SK-MEL-5 (cell line): ENCODE measurements around the gene PANK4. TPM values are rescaled to one million over a fixed set of nuclear protein-coding genes. Genes with fewer than 3 reads are reported as not detected.

Experiments
- DNase-seq: peaks from one replicate; pipeline ENCODE4 v3.0.0-alpha.2; 2016; ENCODE audit warnings: low read depth, low spot score
- in situ Hi-C: cut with HindIII; loops from 2 replicates; pipeline ENCODE4 v1.10.0; 2016; ENCODE audit warnings: low sequenced_read_pairs, high pct_unique_total_duplicates, low pct_unique_long_range_greater_than_20kb
- total RNA-seq: library from RNA; depleted of rRNA; stranded (reverse); fragments of >200 nt; shearing (Covaris generic); gene quantifications from 2 replicates; pipeline ENCODE4 v1.2.3, GENCODE V29; 2014

PANK4 gene
- total RNA-seq, 1 experiment from 2014 or later = 16.2 TPM

DNA sequence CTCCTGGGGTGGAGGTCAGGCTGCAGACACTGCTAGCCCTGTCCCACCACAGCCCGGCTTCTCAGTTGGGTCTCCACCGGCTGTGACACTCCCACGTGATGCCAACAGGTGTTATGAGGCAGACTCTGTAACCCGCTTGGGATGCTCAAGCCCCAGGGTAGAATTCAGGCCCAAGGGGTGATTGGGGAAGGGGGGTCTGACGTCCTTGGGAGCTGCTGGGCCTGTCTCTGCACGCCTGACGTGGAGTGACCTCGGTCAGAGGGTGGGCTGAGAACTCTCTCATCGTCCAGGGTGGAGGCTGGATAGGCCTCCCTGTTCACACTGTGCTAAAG is 11.4 kb upstream of the PANK4 start:
- no peak for DNase-seq
- in situ Hi-C loops = no loop called here

DNA sequence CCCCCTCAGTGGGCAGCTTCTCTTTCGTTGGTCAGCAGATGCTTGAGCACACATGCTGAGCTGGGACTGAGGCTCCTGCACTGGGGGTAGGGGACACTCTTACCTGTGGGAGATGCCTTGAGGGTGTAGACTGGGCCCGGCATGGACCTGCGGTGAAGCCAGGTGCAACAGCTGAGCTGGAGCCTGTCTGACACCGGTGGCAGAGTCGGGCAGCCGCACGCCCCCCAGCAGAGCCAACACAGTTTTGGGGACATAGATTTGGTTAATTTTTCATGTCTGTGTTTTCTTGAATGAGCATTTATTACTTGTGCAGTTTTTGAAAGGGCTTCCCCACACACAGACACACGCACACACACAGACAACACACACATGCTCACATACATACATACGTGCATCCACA is 9.6 kb upstream of the PANK4 start:
- in situ Hi-C loops = no loop called here

DNA sequence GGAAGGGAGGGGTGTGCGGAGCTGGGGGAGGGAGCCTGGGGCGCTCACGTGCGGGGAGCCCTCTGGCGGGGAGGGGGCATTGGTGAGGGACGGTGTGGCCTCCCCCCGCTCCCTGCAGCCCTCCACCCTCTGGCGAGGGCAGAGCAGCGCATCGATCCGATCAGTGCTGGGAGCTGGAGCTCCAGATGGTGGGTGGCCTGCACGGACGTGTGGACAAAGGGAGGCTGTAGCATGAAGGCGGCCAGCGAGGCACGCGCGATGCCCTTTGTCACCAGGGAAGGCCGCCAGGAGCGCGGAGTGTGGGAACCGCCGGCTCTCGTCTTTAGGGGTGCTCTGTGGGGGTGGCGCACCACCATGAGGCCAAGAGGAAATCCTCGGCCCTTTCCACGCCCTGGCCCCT is 9.1 kb upstream of the PANK4 start:
- DNase-seq = no peak
- in situ Hi-C loops = no loop called here

More for the DNA sequence above, 9.6 kb upstream of the PANK4 start:
- no peak for DNase-seq

DNA sequence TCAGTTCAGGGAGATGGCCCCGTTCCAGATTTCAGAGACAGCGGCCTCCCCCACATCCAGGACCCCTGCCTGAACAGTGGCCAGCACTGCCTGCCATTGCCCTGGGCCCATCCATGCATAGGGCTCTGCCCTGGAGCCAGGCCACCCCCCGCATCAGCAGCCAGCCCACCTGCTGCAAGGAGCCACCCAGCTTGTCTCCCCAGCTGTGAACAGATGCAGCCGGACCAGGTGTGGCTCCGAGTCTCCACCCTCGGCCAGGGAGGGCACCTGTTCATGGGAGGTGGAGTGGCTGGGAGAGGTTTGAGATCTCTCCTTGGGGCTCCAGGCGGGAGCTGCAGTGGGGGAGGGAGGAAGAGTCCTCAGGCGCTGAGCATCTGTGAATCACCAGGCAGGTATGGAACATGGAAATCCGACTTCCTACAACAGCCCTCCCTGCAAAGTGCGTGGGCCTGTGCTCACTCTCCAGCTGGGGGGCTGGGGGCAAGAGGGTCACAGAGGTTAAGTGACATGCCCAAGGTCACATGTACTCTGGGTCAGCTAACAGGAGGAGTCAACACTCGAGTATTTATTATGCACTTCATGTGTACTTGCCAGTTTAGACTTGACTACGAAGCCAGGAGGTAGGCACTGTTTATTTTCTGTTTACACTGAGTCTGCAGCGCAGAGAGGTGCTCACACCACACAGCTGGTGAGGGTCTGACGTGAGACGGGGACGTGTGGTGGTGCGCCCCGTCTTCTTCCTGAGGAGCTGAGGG is 8.5 kb upstream of the PANK4 start:
- DNase-seq = no peak
- in situ Hi-C loops = no loop called here

DNA sequence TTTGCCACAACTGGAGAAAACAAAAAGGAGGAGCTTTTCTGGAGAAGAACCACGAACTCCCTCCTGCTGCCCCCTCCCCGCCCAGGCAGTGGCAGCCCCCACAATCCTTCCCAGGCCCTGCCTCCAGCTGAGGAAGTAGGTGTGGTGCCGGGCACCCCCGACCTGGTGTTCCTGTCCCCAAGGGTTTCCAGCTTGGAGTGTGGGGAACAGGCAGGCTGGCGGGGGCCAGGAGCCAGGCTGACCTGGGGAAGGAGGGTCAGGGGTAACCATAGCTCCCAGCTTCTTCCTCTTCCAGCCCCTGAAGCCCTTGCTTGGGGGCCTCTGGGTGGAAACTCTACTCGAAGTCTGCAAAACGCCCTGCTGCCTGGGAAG is 7.9 kb upstream of the PANK4 start:
- DNase-seq = no peak
- in situ Hi-C loops = no loop called here

DNA sequence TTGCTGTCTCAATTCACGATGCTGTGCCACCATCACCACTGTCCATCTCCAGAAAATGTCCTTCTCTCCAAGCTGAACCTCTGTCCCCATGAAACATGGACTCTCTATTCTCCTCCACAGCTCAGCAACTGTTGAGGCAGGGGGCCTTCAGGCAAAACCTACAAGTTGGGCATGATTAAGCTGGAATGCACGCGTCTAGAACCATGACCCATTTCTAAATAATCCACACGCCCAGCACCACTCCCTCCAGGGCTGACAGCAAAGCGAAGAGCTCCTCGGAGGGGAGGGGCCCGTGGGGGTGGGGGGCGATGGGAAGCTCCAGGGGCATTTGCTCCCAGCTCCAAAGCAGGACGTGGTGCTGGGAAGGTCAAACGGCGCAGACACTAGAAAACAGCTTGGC is 7.0 kb upstream of the PANK4 start:
- in situ Hi-C loops = no loop called here

DNA sequence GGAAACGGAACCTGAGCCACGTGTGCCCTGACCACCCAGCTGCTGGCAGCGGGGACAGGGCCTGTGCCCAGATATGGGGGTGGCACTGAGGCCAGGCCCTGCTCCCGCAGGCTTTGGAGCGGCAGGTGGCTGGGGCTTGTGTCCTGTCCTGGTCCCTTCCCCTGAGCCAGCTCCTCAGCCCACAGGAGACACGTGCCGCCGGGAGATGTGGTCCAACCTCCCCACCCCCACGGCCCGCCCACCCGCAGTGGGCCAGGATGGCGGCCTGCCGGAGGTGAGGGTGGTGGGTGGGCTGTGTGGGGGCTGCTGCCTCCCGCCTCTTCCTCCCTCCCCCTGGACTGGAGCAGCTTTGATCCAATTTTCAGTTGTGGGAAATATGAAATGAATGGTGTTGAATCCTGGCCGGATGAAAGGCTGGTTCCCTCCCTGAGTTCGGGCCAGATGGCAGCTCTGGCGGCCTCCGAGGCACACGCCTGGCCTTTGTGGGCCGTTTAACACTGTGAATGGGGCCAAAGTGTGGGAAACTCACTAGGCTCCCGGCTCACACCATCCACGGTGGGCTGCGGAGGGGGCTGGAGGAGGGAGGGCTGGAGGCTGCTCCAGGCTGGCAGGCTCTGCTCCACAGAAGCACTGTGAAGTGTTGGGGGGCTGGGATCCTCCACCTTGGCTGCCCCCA is 6.2 kb upstream of the PANK4 start:
- in situ Hi-C loops = no loop called here

More for the DNA sequence above, 7.0 kb upstream of the PANK4 start:
- DNase-seq = no peak

DNA sequence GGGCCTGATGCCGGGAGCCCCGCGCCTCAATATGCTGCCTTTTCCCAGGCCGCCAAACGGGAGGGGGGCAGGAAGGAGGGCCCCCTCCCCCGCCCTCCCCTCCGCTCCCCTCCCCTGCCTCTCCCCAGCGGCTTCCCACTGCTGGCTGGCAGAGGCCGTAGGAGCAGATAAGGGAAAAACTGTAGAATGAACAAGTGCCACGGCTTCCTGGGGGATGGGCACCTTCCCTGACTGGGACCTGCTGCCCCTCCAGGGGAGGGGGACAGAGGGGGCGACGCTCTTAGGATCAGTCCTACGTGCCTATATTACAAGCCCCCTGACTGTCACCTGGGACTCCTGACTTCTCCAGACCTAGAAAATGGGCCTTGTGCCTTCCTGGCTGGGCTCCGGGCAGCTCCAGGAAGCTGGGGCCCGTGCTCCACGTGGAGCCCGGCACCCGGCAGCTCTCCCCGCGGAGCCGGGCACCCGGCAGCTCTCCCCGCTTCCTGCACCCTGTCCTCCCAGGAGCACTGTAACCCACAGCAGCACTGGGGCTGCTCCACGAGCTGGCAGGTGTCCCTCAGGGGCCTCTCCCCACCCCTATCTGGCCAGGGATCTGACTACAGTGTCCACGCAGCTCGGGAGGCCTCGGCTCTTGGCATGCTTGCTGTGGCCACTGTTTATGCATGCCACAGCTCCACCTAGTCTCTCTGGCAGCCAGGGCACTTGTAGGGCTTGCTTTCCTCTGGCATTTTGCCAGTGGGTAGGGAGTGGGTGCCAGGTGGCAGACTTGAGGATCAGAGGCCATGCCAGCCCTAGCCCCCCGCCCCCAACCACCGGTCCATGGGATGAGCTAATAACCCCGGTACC is 4.3 kb upstream of the PANK4 start:
- in situ Hi-C loops = no loop called here

More for the DNA sequence above, 6.2 kb upstream of the PANK4 start:
- no peak for DNase-seq

DNA sequence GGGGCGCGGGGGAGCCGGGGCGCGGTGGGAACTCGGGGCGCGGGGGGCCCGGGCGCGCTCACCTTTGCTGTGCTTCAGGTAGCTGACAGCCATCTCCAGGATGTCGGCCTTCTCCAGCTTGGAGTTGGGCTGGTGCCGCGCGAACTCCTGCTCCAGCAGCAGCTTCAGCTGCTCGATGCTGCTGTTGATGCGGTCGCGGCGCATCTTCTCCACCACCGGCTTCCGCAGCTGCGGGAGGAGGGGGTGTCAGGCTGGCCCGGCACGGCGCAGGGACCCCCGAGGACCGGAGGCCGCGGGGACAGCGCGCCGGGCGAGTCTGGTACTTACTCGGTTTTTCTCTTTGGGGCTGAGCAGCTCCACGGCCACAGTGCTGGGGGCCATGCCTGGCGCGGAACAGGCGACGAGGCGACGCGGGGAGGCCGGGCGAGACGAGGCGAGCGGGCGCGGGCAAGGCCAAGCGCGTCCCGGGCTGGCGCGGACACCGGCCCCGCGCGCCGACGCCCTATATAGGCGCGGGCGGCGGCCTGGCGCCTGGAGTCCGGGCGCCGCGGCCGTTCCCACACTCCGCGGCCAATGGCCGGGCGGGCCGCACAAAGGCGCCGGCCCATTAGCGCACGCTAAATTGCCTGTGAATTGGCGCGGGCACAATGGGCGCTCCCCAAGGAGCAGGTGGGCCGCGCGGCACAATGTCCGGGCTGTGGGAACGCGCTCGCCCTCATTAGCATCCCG is 3.6 kb upstream of the PANK4 start, which contains the start of gene HES5:
HES5 (minus strand) TSS at position 480 of the 729 bp plus-strand sequence; CDS start at position 381, 99 bp downstream.
- in situ Hi-C loops = no loop called here
- no peak for DNase-seq

More for the DNA sequence above, 4.3 kb upstream of the PANK4 start:
- no peak for DNase-seq

DNA sequence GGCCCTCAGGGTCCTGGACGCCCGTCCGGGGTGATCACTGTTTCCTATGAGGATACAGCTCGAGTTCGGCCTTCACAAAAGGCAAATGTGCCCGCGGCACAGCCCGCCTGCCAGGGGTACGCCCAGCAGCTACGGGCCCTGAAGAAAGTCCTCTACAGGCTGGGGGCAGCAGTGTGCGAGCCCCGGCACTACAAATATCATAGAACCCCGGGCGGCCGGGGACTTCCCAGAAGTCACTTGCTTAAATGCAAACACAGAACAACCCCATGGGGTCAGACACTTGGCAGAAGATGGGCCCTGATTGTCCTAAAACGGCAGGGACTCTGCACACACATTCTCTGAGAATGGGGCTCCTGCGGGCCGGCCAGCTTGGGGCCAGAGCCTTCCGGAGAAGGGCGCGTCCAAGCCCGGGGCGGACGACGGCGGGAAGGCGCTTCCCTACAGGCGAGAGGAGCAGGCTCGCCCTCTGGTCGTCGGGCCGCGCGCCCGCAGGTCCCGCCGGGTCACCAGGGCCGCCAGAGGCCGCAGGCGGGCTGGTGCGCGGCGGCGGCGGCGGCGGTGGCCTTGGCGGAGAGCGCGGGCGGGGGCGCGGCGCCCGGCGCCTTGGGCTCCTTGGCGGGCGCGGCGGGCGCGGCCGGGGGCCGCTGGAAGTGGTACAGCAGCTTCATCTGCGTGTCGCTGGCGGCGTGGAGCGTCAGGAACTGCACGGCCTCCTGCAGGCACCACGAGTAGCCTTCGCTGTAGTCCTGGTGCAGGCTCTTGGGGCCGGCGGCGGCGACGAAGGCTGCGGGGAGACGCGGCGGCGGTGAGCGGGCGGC is 2.8 kb upstream of the PANK4 start:
- no peak for DNase-seq
- in situ Hi-C loops = no loop called here

DNA sequence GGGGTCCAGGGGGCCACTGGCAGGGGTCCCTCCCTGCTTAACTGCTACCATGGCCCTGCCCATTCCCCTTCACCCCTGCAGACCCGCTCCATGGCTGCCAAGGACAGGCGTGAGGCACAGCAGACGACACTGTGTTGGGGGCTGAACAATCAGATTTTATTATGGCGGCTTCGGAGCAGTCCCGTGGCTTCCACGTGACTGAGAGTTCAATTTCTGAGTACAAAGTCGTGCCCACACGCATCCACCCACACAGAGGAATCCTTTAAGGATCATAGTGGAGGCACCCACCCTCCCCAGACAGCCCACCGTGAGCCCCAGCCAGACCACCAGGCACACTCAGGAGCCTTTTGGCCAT is 2.2 kb upstream of the PANK4 start:
- in situ Hi-C loops = no loop called here
- no peak for DNase-seq

DNA sequence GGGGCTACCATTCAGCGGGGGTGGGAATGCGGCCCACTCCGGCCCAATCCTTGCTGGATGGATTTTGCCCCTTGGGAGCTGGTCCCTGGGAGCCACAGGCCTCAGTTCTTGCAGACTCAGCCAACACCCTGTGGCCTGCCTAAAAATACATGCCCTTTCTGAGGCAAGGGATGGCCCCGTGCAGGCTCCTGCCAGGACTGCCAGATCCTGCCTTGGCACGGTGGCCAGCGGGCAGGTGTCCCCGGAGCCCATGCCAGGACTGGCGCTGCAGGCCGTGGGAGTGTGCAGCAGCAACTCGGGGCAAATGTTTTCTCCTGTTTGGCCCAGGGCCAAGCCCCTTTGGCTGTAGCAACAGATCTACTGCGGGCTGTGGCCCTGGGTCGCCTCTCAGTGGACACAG is 1.6 kb upstream of the PANK4 start:
- no peak for DNase-seq
- in situ Hi-C loops = no loop called here

DNA sequence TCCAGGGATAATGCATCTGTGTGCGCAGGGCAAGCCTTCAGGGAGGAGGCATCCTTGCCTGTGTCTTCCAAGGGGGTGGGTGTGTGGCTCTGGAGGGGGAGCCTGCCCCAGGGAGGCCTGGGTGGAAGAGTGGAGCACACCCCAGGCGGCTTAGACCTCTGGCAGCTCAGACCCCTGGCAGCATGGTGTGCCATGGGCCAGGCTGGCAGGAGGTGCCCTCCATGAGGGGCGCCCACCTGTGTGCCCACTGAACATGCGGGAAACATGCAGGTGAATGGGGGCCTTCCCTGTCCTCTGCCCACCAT is 1.1 kb upstream of the PANK4 start:
- in situ Hi-C loops = no loop called here
- DNase-seq = no peak

DNA sequence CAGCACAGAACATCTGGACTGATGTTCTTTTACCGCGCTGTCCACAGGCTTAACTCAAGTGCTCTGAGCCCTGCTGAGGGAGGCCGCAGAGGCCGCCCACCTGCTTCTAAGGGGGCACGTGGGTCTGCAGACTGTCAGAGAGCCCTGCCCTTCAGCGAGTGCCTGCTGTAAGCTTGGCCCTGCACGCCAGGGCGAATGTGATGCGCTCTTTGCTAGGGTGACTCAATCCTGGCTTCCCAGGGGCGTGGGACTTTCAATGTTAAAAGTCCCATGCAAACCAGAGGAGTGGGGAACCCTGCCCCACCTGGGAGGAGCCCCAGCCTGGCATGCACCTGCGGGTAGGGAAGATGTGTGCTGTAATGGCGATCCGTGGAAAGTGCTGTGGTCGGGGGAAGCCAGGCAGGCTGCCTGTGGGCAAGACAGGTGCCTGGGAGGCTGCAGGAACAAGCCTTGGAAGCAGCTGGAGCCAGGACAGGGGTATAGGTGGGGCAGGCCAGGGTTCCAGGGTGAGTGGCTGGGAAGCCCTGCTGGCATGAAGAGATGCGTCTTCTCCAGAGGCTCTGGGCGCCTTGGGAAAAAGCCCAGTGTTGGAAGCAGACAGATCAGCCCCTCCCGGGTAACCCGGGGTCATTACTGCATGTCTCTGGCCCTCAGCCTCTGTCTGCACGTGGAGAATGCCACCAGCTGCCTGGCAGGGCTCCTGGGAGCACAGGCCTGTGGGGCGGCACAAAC is 594 bp upstream of the PANK4 start:
- in situ Hi-C loops = no loop called here
- DNase-seq = no peak

DNA sequence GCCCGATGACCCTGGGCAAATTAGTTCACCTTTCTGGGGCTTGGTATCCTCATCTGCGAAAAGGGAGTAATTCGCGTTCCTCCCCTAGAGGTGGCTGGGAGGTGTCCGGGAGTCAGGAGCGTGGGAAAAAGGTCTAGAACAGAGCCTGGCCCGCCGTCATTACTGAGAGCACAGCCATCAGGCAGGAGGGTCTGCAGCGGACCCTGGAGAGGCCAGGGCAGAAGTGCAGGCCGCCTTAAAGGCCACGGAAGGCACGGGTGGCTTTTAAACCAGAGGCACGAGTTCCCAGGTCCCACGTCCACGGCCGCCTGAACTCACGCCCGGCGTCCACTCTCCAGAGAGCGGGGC is 850 bp downstream of the PANK4 start:
- in situ Hi-C loops = no loop called here
- no peak for DNase-seq

DNA sequence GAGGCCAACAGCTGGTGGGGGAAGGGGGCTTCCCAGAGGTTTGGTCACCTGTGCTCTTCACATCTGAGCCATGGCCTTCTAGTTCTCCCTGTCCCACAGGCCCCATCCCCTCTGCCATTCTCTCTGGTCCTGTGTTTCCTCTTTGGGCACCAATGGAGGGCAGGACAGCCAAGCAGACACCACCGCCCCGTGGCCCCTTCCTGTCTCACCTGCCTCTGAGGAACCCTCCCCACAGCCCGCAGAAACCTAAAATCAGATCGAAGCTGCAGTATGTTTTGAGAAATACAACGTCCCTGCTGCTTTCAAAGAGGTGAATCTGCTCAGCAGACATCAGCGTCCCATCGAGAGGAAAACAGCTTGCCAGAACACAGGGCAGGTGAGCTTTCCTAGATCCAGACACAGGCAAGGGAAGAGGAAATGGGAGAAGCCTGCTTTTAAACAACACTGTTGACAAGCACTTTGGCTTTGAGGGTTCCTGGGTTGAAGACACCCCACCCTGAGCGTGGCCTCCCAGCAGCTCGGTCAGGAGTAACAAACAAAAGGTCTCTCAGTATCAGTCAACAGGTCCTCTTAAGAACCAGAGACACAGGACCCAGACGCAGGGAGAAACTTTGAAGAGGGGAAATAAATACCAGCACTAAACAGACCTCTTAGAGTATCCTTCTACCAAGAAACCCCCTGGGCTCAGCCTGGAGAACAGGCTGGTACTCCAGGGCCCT is 2.3 kb downstream of the PANK4 start:
- DNase-seq = no peak
- in situ Hi-C loops = no loop called here
